GM12865 (cell line): ENCODE results near the gene ZBTB8OS.
A peak's percentile ranks its signal among the peaks of the same experiment; 100 is the strongest.
"Not testable (repeated sequence)": the region's sequence is repeated elsewhere in the genome, so short reads cannot be mapped to it uniquely, and the experiment has no call there.

ENCODE experiments used
- DNase-seq: peaks from one replicate; pipeline ENCODE4 v3.0.0; 2010; ENCODE audit warnings: low read depth
- H3K4me3 ChIP-seq: 2 replicates; pipeline ENCODE4 v1.5.1; 2011; ENCODE audit warnings: mild to moderate bottlenecking, low read depth, low read length, control low read depth
- TF ChIP-seq, protein P1 (sequence below): IDR thresholded peaks from 2 replicates; pipeline ENCODE4 v1.5.1; 2011; ENCODE audit warnings: low read length, control low read depth, low read depth, inconsistent platforms; ENCODE audit not compliant: insufficient read depth; ENCODE audit errors: missing control alignments

ZBTB8OS gene

DNA sequence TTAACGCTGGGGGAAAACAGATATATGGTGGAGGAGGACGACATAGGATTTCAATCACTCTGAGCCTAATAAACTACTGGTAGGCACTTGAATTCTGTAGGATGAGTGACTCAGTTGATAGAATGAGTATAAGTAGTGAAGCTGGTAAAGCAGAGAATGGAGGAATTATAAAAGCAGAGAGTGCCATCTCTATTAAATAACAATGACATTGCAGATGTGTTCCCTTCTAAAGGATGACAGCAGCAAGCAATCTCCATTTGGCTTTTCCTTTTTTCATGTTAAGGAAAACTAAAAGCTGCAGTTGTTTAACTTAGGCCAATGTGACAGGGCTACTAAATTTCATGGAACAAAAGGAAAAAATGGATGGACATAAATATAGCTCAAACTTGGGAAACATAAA, 17.5 kb downstream of the ZBTB8OS start:
- TF ChIP-seq, protein P1, sequence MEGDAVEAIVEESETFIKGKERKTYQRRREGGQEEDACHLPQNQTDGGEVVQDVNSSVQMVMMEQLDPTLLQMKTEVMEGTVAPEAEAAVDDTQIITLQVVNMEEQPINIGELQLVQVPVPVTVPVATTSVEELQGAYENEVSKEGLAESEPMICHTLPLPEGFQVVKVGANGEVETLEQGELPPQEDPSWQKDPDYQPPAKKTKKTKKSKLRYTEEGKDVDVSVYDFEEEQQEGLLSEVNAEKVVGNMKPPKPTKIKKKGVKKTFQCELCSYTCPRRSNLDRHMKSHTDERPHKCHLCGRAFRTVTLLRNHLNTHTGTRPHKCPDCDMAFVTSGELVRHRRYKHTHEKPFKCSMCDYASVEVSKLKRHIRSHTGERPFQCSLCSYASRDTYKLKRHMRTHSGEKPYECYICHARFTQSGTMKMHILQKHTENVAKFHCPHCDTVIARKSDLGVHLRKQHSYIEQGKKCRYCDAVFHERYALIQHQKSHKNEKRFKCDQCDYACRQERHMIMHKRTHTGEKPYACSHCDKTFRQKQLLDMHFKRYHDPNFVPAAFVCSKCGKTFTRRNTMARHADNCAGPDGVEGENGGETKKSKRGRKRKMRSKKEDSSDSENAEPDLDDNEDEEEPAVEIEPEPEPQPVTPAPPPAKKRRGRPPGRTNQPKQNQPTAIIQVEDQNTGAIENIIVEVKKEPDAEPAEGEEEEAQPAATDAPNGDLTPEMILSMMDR: no peak
- no peak for DNase-seq
- H3K4me3 ChIP-seq: no peak overlapping the region

DNA sequence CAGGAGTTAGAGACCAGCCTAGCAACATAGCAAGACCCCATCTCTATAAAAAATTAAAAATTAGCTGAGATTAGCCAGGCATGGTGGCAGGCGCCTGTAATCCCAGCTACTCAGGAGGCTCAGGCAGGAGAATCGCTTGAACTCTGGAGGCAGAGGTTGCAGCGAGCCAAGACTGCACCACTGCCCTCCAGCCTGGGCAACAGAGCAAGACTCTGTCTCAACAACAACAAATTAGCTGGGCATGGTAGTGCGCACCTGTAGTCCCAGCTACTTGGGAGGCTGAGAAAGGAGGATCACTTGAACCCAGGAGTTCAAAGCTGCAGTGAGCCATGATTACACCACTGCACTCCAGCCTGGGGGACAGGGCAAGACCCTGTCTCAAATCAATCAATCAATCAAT, 20.2 kb downstream of the ZBTB8OS start:
- not testable (repeated sequence) for H3K4me3 ChIP-seq, DNase-seq

DNA sequence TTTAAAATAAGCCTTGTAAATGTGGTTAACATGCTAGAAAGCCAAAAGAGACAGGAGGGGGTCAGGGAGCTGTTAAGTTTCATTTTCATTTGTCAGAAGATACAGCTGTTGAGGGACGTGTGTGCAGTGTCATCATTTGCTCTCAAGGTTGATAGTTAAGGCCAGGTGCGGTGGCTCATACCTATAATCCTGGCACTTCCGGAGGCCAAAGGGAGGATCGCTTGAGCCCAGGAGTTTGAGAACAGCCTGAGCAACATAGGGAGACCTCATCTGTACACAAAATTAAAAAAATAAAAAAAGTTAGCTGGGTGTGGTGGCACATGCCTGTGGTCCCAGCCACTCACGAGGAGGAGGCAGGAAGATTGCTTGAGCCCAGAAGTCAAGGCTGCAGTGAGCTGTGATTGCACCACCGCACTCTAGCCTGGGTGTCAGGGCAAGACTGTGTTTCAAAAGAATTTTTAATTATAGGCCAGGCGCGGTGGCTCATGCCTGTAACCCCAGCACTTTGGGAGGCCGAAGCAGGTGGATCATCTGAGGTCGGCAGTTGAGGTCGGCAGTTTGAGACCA, 22.7 kb downstream of the ZBTB8OS start:
- peak; percentile 90 for DNase-seq
- TF ChIP-seq, protein P1: no peak
- peak overlapping the region; percentile 34 for H3K4me3 ChIP-seq

DNA sequence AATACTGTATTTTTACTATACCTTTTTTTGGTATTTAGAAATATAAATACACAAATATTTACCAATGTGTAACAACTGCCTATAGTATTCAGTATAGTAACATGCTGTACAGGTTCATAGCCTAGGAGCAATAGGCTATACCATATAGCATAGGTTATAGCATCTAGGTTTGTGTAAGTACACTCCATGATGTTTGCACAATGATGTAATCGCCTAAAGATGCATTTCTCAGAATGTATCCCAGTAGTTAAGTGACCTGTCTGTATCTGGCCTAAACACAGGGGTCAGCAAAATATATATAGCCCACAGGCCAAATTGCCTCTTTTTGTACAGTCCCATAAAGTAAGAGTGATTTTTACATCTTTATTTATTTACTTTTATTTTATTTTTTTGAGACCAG, 24.2 kb downstream of the ZBTB8OS start:
- TF ChIP-seq, protein P1: no peak
- no peak overlapping the region for H3K4me3 ChIP-seq
- DNase-seq: no peak

DNA sequence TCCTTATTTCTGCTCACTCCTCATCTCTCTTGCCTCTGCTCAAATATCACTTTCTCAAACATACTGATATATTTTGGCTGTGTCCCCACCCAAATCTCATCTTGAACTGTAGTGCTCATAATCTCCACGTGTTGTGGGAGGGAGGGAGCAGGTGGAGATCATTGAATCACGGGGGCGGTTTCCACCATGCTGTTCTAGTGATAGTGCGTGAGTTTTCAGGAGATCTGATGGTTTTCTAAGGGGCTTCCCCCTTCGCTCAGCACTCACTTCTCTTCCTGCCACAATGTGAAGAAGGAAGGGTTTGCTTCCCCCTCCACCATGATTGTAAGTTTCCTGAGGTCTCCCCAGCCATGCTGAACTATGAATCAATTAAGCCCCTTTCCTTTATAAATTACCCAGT, 26.6 kb downstream of the ZBTB8OS start:
- H3K4me3 ChIP-seq: no peak overlapping the region
- DNase-seq: peak; percentile 65
- TF ChIP-seq, protein P1: no peak

DNA sequence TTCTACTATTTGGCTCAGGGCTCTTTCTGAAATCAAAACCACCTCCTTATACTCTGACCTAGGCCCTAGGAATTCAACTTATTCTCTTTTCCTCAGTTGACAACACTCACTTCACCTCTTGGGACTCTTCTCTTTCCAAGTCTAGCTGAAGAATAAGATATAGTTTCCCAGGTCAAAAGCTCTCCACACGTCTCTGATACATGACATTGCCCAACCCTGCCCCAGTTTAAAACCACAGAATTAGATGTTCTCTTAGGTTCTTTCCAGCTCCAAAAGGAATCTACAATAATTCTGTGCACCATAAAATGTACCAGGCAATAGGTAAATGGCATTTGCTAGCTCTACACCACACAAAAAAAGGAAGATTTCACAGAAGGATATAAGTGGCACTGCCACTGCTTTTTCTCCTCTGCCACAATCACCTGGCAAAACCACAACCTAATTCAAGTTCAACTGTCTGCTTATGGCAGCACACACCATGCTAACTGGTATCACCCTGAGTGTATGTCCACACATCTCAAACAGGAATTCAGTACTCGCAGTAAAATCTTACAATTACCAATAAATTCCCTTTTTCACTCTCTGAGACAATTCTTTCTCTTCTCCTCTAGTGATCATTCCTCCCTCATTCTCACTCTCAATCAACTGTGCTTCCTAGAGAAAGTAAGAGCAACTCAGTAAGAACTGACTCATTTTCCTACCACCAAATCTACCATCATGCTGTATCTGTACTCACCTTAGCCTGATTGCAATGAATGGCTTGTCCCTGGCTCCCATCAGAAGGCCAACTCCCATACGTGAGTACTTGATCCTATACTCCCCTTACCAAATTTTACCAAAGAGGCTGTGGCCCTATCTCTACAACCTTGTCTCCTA, 27.3 kb downstream of the ZBTB8OS start:
- TF ChIP-seq, protein P1: no peak
- DNase-seq: peak; percentile 67
- no peak overlapping the region; the same call in 1 of the 2 replicates for H3K4me3 ChIP-seq

DNA sequence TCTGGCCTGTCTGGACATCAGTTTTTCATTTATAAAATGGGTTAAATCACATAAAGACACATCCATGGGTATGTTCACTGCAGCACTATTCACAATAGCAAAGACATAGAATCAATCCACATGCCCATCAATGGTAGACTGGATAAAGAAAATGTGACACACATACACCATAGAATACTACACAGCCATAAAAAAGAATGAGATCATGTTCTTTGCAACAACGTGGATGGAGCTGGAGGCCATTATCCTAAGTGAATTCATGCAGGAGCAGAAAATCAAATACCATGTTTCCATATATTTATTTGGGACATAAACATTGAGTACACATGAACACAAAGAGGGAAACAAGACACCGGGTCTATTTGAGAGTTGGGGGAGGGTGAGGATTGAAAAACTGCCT, 28.1 kb downstream of the ZBTB8OS start:
- no peak for DNase-seq
- H3K4me3 ChIP-seq: no peak overlapping the region
- TF ChIP-seq, protein P1: no peak
